HCT116 (cell line): ENCODE measurements around the gene TPRG1L.

ENCODE experiments used
- EGR1 ChIP-seq: IDR thresholded peaks from 2 replicates; pipeline ENCODE4 v1.6.1; 2012; ENCODE audit warnings: low read depth
- POLR2A ChIP-seq: IDR thresholded peaks from 2 replicates; pipeline ENCODE4 v1.7.0; 2011; ENCODE audit warnings: borderline replicate concordance; ENCODE audit not compliant: insufficient read depth, insufficient read length; ENCODE audit errors: extremely low read depth
- POLR2AphosphoS5 ChIP-seq: IDR thresholded peaks from 2 replicates; pipeline ENCODE4 v1.6.1; 2011; ENCODE audit warnings: mild to moderate bottlenecking, low read depth, low read length, moderate library complexity
- TF ChIP-seq, protein P1 (sequence below), 3 experiments: fragments of 200-600 bp in 1 of 3; sonication (generic) in 1 of 3; IDR thresholded peaks in 2 of 3; conservative IDR thresholded peaks in 1 of 3; 2 replicates each; pipeline ENCODE4 v1.5.1; 2012 to 2017; ENCODE audit warnings: low read depth in 2 of 3, low read length in 2 of 3, antibody characterized with exemption in 1 of 3, borderline replicate concordance in 1 of 3, control low read depth in 1 of 3, mild to moderate bottlenecking in 1 of 3, mixed read lengths in 1 of 3, mixed run types in 1 of 3, moderate library complexity in 1 of 3; ENCODE audit not compliant: insufficient read depth in 1 of 3
- TF ChIP-seq, protein P2 (sequence below): IDR thresholded peaks from 2 replicates; pipeline ENCODE4 v1.6.1; 2012
- TF ChIP-seq, protein P3 (sequence below): IDR thresholded peaks from 2 replicates; pipeline ENCODE4 v1.6.1; 2012; ENCODE audit warnings: low read depth

DNA sequence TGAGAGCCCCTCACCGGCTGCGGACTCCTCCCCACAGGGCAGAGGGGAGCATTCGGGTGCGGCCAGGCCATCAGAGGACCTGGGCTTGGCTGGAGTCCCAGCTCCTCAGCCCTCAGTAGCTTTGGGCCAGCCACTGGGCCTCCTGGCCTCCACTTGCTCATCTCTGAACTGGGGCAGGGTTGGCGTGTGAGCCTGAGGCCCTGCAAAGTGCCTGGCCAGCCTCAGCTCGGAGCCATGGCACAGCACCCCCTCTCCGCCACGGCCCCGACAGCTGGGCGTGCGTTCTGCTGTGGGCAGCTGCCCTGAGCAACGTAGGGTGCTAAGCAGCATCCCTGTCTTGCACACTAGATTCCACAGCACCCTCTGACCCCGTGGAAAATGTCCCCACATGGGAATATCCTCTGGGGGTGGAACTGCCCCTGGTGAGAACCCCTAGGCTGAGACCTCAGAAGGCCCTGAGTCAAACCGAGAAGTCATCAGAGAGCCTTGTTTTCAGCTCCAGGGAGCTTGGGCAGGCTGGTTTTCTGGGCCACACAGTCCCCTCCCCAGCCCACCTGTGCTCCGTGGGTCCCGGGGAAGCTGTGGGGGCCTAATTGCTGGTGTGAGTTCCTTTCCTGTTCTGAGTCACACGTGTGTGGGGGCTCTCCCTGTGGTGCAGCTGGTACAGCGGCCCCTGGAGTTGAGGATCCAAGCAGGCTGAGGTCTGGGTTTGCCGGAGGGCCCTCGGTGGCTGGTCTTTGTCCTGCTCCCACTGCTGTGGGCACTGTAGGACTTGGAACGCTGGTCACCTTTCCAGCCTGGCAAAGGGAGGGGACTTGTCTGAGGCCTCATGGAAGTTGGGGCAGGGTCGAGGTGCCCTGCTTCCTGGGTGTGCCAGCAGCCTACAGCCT, 52.0 kb downstream of the TPRG1L start:
- TF ChIP-seq, protein P1, sequence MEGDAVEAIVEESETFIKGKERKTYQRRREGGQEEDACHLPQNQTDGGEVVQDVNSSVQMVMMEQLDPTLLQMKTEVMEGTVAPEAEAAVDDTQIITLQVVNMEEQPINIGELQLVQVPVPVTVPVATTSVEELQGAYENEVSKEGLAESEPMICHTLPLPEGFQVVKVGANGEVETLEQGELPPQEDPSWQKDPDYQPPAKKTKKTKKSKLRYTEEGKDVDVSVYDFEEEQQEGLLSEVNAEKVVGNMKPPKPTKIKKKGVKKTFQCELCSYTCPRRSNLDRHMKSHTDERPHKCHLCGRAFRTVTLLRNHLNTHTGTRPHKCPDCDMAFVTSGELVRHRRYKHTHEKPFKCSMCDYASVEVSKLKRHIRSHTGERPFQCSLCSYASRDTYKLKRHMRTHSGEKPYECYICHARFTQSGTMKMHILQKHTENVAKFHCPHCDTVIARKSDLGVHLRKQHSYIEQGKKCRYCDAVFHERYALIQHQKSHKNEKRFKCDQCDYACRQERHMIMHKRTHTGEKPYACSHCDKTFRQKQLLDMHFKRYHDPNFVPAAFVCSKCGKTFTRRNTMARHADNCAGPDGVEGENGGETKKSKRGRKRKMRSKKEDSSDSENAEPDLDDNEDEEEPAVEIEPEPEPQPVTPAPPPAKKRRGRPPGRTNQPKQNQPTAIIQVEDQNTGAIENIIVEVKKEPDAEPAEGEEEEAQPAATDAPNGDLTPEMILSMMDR (IDR thresholded peaks at IDR 0.05 in 2 of 3, conservative IDR thresholded peaks at IDR 0.05 in 1 of 3; ENCODE audit: borderline replicate concordance in 1 of 3, insufficient read depth in 1 of 3, low read depth in 2 of 3, low read length in 2 of 3), result no peak
- TF ChIP-seq EGR1, result no peak
- no peak for TF ChIP-seq POLR2AphosphoS5
- TF ChIP-seq, protein P2, sequence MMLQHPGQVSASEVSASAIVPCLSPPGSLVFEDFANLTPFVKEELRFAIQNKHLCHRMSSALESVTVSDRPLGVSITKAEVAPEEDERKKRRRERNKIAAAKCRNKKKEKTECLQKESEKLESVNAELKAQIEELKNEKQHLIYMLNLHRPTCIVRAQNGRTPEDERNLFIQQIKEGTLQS, result no peak
- TF ChIP-seq, protein P3, sequence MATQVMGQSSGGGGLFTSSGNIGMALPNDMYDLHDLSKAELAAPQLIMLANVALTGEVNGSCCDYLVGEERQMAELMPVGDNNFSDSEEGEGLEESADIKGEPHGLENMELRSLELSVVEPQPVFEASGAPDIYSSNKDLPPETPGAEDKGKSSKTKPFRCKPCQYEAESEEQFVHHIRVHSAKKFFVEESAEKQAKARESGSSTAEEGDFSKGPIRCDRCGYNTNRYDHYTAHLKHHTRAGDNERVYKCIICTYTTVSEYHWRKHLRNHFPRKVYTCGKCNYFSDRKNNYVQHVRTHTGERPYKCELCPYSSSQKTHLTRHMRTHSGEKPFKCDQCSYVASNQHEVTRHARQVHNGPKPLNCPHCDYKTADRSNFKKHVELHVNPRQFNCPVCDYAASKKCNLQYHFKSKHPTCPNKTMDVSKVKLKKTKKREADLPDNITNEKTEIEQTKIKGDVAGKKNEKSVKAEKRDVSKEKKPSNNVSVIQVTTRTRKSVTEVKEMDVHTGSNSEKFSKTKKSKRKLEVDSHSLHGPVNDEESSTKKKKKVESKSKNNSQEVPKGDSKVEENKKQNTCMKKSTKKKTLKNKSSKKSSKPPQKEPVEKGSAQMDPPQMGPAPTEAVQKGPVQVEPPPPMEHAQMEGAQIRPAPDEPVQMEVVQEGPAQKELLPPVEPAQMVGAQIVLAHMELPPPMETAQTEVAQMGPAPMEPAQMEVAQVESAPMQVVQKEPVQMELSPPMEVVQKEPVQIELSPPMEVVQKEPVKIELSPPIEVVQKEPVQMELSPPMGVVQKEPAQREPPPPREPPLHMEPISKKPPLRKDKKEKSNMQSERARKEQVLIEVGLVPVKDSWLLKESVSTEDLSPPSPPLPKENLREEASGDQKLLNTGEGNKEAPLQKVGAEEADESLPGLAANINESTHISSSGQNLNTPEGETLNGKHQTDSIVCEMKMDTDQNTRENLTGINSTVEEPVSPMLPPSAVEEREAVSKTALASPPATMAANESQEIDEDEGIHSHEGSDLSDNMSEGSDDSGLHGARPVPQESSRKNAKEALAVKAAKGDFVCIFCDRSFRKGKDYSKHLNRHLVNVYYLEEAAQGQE, result no peak
- no peak for TF ChIP-seq POLR2A
